ENCODE data around the gene SMIM41. TPM values are rescaled to one million over a fixed set of nuclear protein-coding genes. Genes with fewer than 3 reads are reported as not detected.

Gene SMIM41
- total RNA-seq (2013; cell fraction: nucleolus; rRNA removed): 0.27 TPM in 1 of 2 replicates, not detected in the other
- not detected in 2 replicates for total RNA-seq (2014; rRNA removed)
- not detected in 2 replicates for total RNA-seq (2014; rRNA removed; fragmentation: Illumina TruSeq; extraction: Trizol)
- 0.19 TPM in 1 of 2 replicates, not detected in the other for total RNA-seq (2021)
- not detected for polyA plus RNA-seq (2011; ENCODE audit: low read depth)
- polyA plus RNA-seq (2011; rRNA removed): not detected in 2 replicates
- not detected in 2 replicates for polyA plus RNA-seq (2011; cell fraction: cytosol; rRNA removed)
- polyA plus RNA-seq (2011; cell fraction: nucleus; rRNA removed): not detected in 2 replicates
- polyA plus RNA-seq (2012): not detected in 2 replicates
- not detected in 2 replicates for polyA plus RNA-seq (2014; fragmentation: Illumina TruSeq; extraction: Trizol)
- polyA plus RNA-seq (2014; fragmentation: Nextera tagmentation; extraction: Ambion mirVana): not detected
- not detected in 2 replicates for polyA plus RNA-seq (2014; rRNA removed)
- not detected for polyA plus RNA-seq (2016; fragmentation: Nextera tagmentation; extraction: Ambion mirVana)
- polyA minus RNA-seq (2011; rRNA and poly(A)+ RNA removed): not detected in 2 replicates
- polyA minus RNA-seq (2011; cell fraction: cytosol; rRNA and poly(A)+ RNA removed): not detected in 2 replicates
- 0.86 TPM in 1 of 2 replicates, not detected in the other for polyA minus RNA-seq (2011; cell fraction: nucleus; rRNA and poly(A)+ RNA removed)
- Bru-seq, nascent RNA: percentile 44 among the genes with signal in this experiment
- percentile 21 among the genes with signal in this experiment for BruChase-seq, experiment 1, labeled RNA remaining after a 6-hour chase
- percentile 26 among the genes with signal in this experiment for BruChase-seq, experiment 2, labeled RNA remaining after a 2-hour chase
- long read RNA-seq, experiment 1: 0 reads
- long read RNA-seq, experiment 2: 0 reads

DNA sequence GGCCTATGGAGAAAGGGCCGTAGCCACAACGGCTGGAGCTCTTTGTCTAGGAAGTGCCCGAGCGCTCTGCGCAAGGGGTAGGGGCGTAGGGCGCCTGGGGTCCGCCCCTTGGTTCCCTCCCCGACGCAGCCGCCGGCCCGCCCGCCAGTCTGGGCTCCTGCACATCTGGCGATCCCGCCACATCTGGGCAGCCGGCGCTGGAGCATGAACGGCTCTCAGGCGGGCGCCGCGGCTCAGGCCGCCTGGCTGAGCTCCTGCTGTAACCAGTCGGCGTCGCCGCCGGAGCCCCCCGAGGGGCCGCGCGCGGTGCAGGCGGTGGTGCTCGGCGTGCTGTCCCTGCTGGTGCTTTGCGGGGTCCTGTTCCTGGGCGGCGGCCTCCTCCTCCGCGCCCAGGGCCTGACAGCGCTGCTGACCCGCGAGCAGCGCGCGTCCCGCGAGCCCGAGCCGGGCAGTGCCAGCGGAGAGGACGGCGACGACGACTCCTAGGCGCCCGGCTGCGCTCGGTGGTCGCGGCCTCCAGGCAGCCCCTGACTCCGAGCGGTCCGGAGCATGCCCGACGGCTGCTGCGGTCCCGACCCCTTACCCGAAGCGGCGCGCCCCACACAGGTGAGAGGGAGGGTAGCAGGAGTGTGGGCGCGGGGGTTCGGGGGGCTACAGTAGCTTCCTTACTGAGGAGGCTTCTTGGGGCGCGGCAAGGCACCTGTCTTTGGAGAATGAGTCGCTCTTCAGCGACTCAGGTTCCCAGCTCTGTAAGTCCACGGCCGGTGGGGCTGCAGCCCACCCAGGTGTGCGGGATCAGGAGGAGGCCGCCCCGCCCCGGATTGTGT, at the start of gene SMIM41:
TSS of gene SMIM41 (plus strand) at position 129 of the 827 bp plus-strand sequence. CDS start at position 205, 76 bp downstream.
- POLR2A ChIA-PET: no interaction called here
- SMC1A ChIA-PET (ENCODE audit: uncharacterized antibody, unreplicated experiment): interaction anchor here (0.9 to 12.5 kb wide), 3 partner anchors 38 to 55 kb away, joined by 3 to 322 read pairs (median 62); no protein-coding TSS in a partner anchor
- in situ Hi-C loops (cut with MboI): loop anchor here (5.0 kb wide), 1 partner anchor 52 kb away; no protein-coding TSS in a partner anchor
- Histone ChIP-seq H3K36me3 (ENCODE audit: control insufficient read depth in 2 of 2, insufficient read depth in 2 of 2, low read length in 1 of 2) (peaks cover 16% of the 10 kb centered on the region in 2 experiments), H3K4me2 (ENCODE audit: control insufficient read depth, insufficient read depth) (no peak within 1 kb of the TSS), H3K4me3 (no peak within 1 kb of the TSS), H4K20me1 (ENCODE audit: control insufficient read depth, insufficient read depth) (no peaks in the 10 kb centered on the region), H3K9me3 (replicated peaks; ENCODE audit: control insufficient read depth, insufficient read depth, low read length) (no peaks in the 10 kb centered on the region), H3K27ac (ENCODE audit: control insufficient read depth, insufficient read depth) (no peak within 1 kb of the TSS), H3K4me1 (ENCODE audit: control insufficient read depth, insufficient read depth, low read length) (peaks cover 14% of the 10 kb centered on the region), H3K79me2 (ENCODE audit: control insufficient read depth, insufficient read depth, low read length) (no peaks in the 10 kb centered on the region; the same call in 1 of the 2 replicates), H2AFZ (ENCODE audit: control insufficient read depth, low read depth, low read length) (no peak within 1 kb of the TSS), H3K9ac (ENCODE audit: control insufficient read depth, insufficient read depth, low read length) (no peak within 1 kb of the TSS), H3K27me3 (replicated peaks in 1 of 2; ENCODE audit: control insufficient read depth in 2 of 2, insufficient read depth in 2 of 2, low read length in 1 of 2) (no peaks in the 10 kb centered on the region)
- WGBS (ENCODE audit: insufficient coverage, insufficient replicate concordance, low lambda C conversion rate, missing lambda C conversion rate): 96% methylated on average over 59 of the region's 87 CpGs
- RAD21 ChIA-PET (ENCODE audit: unreplicated experiment): interaction anchor here (2.0 to 3.7 kb wide), 2 partner anchors 50 to 54 kb away, joined by 18 to 111 read pairs; no protein-coding TSS in a partner anchor
- CTCF ChIA-PET: interaction anchor here (1.4 to 13.1 kb wide), 4 partner anchors 11 to 87 kb away, joined by 4 to 622 read pairs (median 99); partner anchors contain the start of gene ATG101
- TF ChIP-seq JUND (IDR thresholded peaks at IDR 0.05; ENCODE audit: low read depth, low read length): no peak
- ATAC-seq: no peak
- intact Hi-C loops (cut with micrococcal nuclease; ENCODE audit: unreplicated experiment): no loop called here
- no TSS peak for BruUV-seq (replicated peaks)
- FAIRE-seq: no peak
- DNase-seq (ENCODE audit: low read depth, low spot score): no peak
